GM12878 (cell line): ENCODE data around the gene ITGB5.

Source experiments
- BHLHE40 ChIP-seq, 2 experiments: fragments of 450-650 bp in 1 of 2; IDR thresholded peaks; 2 replicates each; pipeline ENCODE4 v1.6.1; 2011 to 2017; ENCODE audit warnings: low read depth in 2 of 2, borderline replicate concordance in 1 of 2, improper control_type of control experiment in 1 of 2, low read length in 1 of 2, mild to moderate bottlenecking in 1 of 2
- ETV6 ChIP-seq, 2 experiments: fragments of 450-650 bp in 1 of 2; IDR thresholded peaks in 1 of 2; conservative IDR thresholded peaks in 1 of 2; 2 replicates each; pipeline ENCODE4 v1.6.1; 2014; ENCODE audit warnings: antibody characterized with exemption in 1 of 2, borderline replicate concordance in 1 of 2, low read depth in 1 of 2, mild to moderate bottlenecking in 1 of 2, moderate library complexity in 1 of 2
- SMC3 ChIP-seq: IDR thresholded peaks from 2 replicates; pipeline ENCODE4 v1.6.1; 2011; ENCODE audit warnings: low read length, improper control_type of control experiment, borderline replicate concordance
- TAF1 ChIP-seq: IDR thresholded peaks from 2 replicates; pipeline ENCODE4 v1.6.1; 2011; ENCODE audit warnings: mild to moderate bottlenecking, low read depth, low read length, borderline replicate concordance
- ZNF384 ChIP-seq: IDR thresholded peaks from 2 replicates; pipeline ENCODE4 v1.6.1; 2012; ENCODE audit warnings: low read depth, mild to moderate bottlenecking, low read length, improper control_type of control experiment, borderline replicate concordance
- TF ChIP-seq, protein P1 (sequence below), 3 experiments: IDR thresholded peaks in 2 of 3; conservative IDR thresholded peaks in 1 of 3; 2 replicates each; pipeline ENCODE4 v1.5.1; 2011; ENCODE audit warnings: low read depth in 3 of 3, low read length in 3 of 3, mild to moderate bottlenecking in 3 of 3, control low read depth in 2 of 3, moderate library complexity in 2 of 3, inconsistent platforms in 1 of 3, mixed read lengths in 1 of 3; ENCODE audit not compliant: control insufficient read depth in 2 of 3, insufficient read depth in 1 of 3; ENCODE audit errors: extremely low read depth in 1 of 3

DNA sequence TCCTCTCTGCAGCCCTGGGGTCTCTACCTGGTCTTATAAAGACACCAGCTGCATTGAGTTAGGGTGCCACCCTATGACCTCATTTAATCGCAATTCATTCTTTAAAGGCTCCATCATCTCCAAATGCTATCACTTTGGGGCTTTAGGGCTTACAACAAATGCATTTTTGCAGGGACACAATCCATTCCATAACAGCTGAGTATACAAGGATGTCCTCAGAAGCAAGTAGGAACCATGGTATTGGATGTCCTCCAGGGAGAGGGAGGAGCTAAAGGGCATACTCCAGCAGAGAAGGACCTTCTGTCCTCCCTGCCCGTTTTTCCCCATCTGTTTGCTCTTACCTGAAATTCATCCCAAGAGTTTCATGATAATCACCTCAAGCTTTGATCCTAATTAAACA lies 126.6 kb downstream of the ITGB5 start:
- TF ChIP-seq, protein P1, sequence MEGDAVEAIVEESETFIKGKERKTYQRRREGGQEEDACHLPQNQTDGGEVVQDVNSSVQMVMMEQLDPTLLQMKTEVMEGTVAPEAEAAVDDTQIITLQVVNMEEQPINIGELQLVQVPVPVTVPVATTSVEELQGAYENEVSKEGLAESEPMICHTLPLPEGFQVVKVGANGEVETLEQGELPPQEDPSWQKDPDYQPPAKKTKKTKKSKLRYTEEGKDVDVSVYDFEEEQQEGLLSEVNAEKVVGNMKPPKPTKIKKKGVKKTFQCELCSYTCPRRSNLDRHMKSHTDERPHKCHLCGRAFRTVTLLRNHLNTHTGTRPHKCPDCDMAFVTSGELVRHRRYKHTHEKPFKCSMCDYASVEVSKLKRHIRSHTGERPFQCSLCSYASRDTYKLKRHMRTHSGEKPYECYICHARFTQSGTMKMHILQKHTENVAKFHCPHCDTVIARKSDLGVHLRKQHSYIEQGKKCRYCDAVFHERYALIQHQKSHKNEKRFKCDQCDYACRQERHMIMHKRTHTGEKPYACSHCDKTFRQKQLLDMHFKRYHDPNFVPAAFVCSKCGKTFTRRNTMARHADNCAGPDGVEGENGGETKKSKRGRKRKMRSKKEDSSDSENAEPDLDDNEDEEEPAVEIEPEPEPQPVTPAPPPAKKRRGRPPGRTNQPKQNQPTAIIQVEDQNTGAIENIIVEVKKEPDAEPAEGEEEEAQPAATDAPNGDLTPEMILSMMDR (IDR thresholded peaks at IDR 0.05 in 2 of 3, conservative IDR thresholded peaks at IDR 0.05 in 1 of 3; ENCODE audit: control insufficient read depth in 2 of 3, extremely low read depth in 1 of 3, insufficient read depth in 1 of 3, low read depth in 3 of 3, low read length in 3 of 3) = no peak
- TF ChIP-seq ZNF384 = no peak
- no peak for TF ChIP-seq TAF1
- TF ChIP-seq BHLHE40 (IDR thresholded peaks at IDR 0.05; ENCODE audit: borderline replicate concordance in 1 of 2, low read depth in 2 of 2, low read length in 1 of 2) = no peak
- no peak for TF ChIP-seq SMC3
- TF ChIP-seq ETV6 (conservative IDR thresholded peaks at IDR 0.05 in 1 of 2, IDR thresholded peaks at IDR 0.05 in 1 of 2; ENCODE audit: borderline replicate concordance in 1 of 2, low read depth in 1 of 2) = no peak
